Ascending aorta (tissue), 2 donors: ENCODE data around the gene PKP2. TPM values are rescaled to one million over a fixed set of nuclear protein-coding genes. Genes with fewer than 3 reads are reported as not detected.

ENCODE experiments used
- DNase-seq, 2 donors: peaks; one replicate each; pipeline ENCODE4 v3.0.0-alpha.2; 2019; ENCODE audit warnings: low spot score in 2 of 2
- H3K27ac ChIP-seq, 2 donors: fragments of 200-600 bp; sonication (generic); one replicate each; pipeline ENCODE4 v1.5.1; 2016 to 2017; ENCODE audit warnings: mild to moderate bottlenecking in 1 of 2
- H3K27me3 ChIP-seq: fragments of 200-600 bp; sonication (generic); one replicate; pipeline ENCODE4 v1.5.1; 2017
- H3K36me3 ChIP-seq, 2 donors: fragments of 200-600 bp; sonication (generic); one replicate each; pipeline ENCODE4 v1.5.1; 2016
- H3K4me1 ChIP-seq, 2 donors: fragments of 200-600 bp; sonication (generic); one replicate each; pipeline ENCODE4 v1.5.1; 2016 to 2017; ENCODE audit warnings: mild to moderate bottlenecking in 1 of 2
- H3K4me3 ChIP-seq, 2 donors: fragments of 200-600 bp; sonication (generic); one replicate each; pipeline ENCODE4 v1.5.1; 2016 to 2017; ENCODE audit warnings: mild to moderate bottlenecking in 1 of 2
- H3K9me3 ChIP-seq, 2 donors: fragments of 200-600 bp; sonication (generic); one replicate each; pipeline ENCODE4 v1.5.1; 2016
- CTCF ChIP-seq, 3 experiments: fragments of 200-600 bp in 2 of 3; fragments of 450-650 bp in 1 of 3; sonication (generic) in 2 of 3; IDR thresholded peaks; one replicate each; pipeline ENCODE4 v1.5.1; 2016 to 2019; ENCODE audit warnings: antibody characterized with exemption in 3 of 3, mild to moderate bottlenecking in 1 of 3, moderate library complexity in 1 of 3
- intact Hi-C: fragments of 100-400 bp; cut with DNase I; formaldehyde crosslinking; loops from one replicate; pipeline ENCODE4 v1.15.1; 2023
- total RNA-seq: library from RNA; depleted of rRNA; stranded (reverse); fragments of >200 nt; gene quantifications from one replicate; pipeline ENCODE4 v1.1.0, GENCODE V29; 2016

Gene PKP2
- total RNA-seq, 1 donor from 2014 or later, result not detected

- DNase-seq, result no peak
- H3K27me3 ChIP-seq, result no peaks in the 10 kb centered on the region
- no peak overlapping the region for H3K4me3 ChIP-seq
- no peak for TF ChIP-seq CTCF (IDR thresholded peaks at IDR 0.05)
- intact Hi-C loops, result no loop called here
- no peaks in the 10 kb centered on the region for H3K36me3 ChIP-seq
- no peaks in the 10 kb centered on the region for H3K4me1 ChIP-seq
- H3K9me3 ChIP-seq, result no peaks in the 10 kb centered on the region
- no peak overlapping the region for H3K27ac ChIP-seq
These were observed 50.5 kb downstream of the PKP2 start for GRCh38 chr12:32846053-32846452.

GRCh38 chr12:32843528-32844095 is 53.0 kb downstream of the PKP2 start:
- no peak for TF ChIP-seq CTCF (IDR thresholded peaks at IDR 0.05)
- H3K36me3 ChIP-seq, result no peaks in the 10 kb centered on the region
- no peaks in the 10 kb centered on the region for H3K4me1 ChIP-seq
- H3K27me3 ChIP-seq, result no peaks in the 10 kb centered on the region
- intact Hi-C loops, result no loop called here
- no peaks in the 10 kb centered on the region for H3K9me3 ChIP-seq
- no peak for DNase-seq
- H3K4me3 ChIP-seq, result no peak overlapping the region
- H3K27ac ChIP-seq, result no peak overlapping the region

GRCh38 chr12:32841061-32841460 is 55.5 kb downstream of the PKP2 start:
- intact Hi-C loops, result no loop called here

GRCh38 chr12:32839828-32840227 is 56.7 kb downstream of the PKP2 start:
- no peak overlapping the region for H3K4me3 ChIP-seq
- no peak for DNase-seq
- H3K4me1 ChIP-seq, result no peaks in the 10 kb centered on the region
- no peak for TF ChIP-seq CTCF (IDR thresholded peaks at IDR 0.05)
- H3K36me3 ChIP-seq, result no peaks in the 10 kb centered on the region
- intact Hi-C loops, result no loop called here
- no peaks in the 10 kb centered on the region for H3K27me3 ChIP-seq
- no peak overlapping the region for H3K27ac ChIP-seq
- no peaks in the 10 kb centered on the region for H3K9me3 ChIP-seq

More at GRCh38 chr12:32841061-32841460, 55.5 kb downstream of the PKP2 start:
- Histone ChIP-seq H3K27ac (no peak overlapping the region), H3K27me3 (no peaks in the 10 kb centered on the region), H3K36me3 (no peaks in the 10 kb centered on the region), H3K4me3 (no peak overlapping the region), H3K4me1 (no peaks in the 10 kb centered on the region), H3K9me3 (no peaks in the 10 kb centered on the region)
- no peak for DNase-seq
- no peak for TF ChIP-seq CTCF (IDR thresholded peaks at IDR 0.05)

GRCh38 chr12:32837974-32838373 is 58.6 kb downstream of the PKP2 start:
- H3K4me1 ChIP-seq, result no peaks in the 10 kb centered on the region
- intact Hi-C loops, result no loop called here
- DNase-seq, result no peak
- no peaks in the 10 kb centered on the region for H3K9me3 ChIP-seq
- no peak for TF ChIP-seq CTCF (IDR thresholded peaks at IDR 0.05)
- no peaks in the 10 kb centered on the region for H3K36me3 ChIP-seq
- no peak overlapping the region for H3K4me3 ChIP-seq
- no peak overlapping the region for H3K27ac ChIP-seq
- no peaks in the 10 kb centered on the region for H3K27me3 ChIP-seq

- Histone ChIP-seq H3K9me3 (no peaks in the 10 kb centered on the region), H3K27ac (no peak overlapping the region), H3K4me3 (no peak overlapping the region), H3K4me1 (no peaks in the 10 kb centered on the region), H3K36me3 (no peaks in the 10 kb centered on the region), H3K27me3 (no peaks in the 10 kb centered on the region)
- DNase-seq, result no peak
- TF ChIP-seq CTCF (IDR thresholded peaks at IDR 0.05), result no peak
- intact Hi-C loops, result no loop called here
These were observed 59.9 kb downstream of the PKP2 start for GRCh38 chr12:32836710-32837109.
